Measurements from ENCODE around the gene HCFC1.
"Not testable (repeated sequence)": the region's sequence is repeated elsewhere in the genome, so short reads cannot be mapped to it uniquely, and the experiment has no call there.

HCFC1 gene

DNA sequence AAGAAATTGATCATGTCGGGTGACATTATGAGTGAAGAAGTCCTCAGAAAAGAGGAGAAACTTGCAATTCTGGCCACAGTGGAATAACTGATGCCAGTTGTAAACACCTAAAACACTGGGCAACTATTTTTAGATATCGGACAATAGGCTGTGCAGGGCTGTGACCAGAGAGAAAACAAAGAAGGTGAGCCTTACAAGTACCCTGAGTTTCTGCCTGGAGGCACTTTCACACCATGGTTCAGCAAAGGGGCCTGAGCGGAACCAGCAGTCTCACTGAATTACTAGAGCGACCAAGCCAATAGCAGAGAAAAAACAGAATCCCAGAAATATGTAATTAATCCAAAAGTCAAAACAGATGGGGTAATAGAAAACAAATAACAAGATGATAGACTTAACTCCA is 36.9 kb upstream of the HCFC1 start:
- DNase-seq (ENCODE audit: low spot score) = no peak

DNA sequence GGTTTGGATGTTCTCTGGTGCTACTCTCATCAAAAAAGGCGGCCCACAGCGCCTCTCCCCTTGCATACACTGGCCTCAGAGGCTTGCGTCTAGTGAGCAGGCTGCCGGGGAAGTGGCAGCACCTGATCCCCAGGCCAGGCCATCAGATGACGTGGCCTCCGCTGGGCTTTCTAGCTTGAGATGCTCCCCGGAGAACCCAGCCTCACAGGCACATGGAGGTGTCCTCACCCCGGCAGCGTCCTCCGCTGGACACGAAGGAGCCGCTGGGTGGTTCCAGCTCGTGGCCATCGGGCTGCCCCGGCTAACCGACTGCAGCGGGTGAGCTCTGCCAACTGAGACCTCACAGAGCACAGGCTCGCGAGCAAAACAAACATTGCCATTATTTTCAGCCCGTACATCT is 35.3 kb upstream of the HCFC1 start:
- no peak for DNase-seq (ENCODE audit: low spot score)

DNA sequence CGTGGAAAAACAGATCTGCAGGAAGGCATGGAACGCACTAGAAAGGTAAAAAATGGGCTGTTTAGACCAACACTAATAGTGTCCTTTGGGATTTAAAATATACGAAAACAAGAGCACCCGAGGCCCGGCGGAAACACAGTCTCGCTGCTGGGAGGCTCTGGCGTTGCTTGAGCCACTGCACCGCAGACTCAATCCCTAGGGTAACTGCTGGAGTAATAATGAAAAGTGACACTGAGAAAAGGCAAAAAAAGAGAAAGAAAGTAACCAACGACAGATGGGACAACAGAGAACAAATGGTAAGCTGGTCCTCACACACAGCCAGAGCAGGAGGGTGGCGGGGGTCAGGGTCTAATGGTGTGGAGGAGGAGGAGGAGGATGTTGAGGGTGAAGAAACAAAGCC is 32.7 kb upstream of the HCFC1 start:
- DNase-seq (ENCODE audit: low spot score) = no peak

DNA sequence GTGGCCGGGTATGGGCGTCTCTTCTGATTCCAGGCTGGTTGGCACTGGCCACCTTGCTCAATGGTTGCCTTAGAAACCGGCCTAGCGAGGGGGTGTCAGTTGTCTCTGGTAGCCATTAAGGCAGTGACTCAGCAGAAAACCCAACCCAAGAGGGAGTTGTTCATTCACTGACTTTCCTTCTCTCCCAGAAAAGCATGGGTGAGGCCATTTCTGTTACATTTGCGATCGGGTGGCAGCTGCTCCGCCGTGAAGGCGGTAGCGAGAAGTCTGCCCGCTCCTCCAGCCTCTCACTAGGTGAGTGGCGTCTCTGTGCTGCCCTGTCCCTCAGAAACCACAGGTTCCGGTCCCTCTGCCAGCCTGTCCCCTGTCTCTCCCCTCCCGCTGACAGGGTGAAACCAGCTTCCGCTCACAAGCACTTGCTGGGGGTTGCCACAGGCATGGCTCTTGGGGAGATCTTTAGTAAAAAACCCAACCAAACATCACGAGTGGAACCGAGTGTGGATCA is 30.6 kb upstream of the HCFC1 start:
- DNase-seq (ENCODE audit: low spot score) = no peak

DNA sequence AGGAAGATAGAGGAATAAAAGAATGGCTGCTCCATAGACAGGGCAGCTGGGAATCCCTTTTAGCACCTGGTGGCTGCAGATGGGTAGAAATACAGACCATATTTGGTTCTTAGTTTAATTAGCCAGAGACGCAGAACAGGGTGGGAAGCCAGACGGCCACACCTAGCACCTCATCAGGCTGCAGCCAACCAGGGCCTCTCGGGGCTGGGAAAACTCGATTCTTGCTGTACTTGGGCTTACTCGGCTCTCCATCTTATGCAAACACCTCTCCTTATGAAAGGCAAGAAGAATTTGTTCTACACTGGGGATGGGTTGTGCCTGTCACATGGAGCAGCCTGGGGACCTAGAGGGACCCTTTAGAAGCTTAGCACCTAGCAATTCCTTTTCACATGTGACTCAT is 28.4 kb upstream of the HCFC1 start:
- no peak for DNase-seq (ENCODE audit: low spot score)

DNA sequence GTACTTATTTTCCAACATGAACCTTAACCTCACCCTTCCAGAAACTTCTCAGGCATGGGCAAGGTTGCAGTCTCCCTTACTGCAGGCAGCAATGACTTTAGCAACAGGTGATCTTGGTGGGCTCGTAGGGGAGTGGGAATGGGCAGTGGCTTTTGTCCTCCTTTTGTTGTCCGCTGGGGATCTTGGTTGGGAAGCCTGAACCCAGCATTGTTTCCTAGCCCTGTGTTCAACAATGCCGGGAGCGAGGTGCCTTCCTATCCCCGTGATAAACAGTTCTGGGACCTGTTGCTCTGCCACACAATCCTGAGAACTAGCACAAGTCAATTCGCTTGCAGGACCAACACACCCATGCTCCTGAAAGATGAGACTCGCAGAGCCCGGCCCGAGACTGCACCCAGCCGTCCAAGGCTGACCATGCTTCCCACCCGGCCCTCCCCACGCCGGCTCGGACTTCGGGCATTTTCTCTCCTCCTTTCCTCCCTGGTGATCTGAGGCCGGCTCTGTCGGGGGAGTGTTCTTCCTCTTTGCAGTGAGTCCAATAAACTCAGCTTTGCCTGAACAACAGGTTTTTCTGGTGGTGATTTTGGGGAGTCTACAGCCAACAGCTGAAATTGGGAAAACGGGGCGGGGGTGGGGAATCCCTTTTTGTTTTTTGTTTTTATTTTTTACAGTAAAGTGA is 27.9 kb upstream of the HCFC1 start:
- DNase-seq (ENCODE audit: low spot score) = no peak

DNA sequence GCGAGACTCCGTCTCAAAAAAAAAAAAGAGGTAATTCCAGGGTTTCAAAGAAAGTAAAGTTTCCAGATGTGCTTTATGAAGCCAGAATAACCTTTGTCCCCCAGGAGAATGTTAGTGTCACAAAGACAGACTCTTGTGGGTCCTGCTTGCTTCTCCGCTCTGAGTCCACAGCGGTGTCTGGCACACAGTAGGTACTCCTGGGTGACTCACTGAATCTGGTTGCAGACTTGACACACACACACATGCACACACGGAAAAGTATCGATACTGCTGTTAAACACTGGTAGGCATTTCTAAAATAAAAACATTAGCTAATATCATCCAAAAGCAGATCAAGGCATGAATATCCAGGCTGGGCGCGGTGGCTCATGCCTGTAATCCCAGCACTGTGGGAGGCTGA is 23.9 kb upstream of the HCFC1 start:
- no peak for DNase-seq (ENCODE audit: low spot score)

DNA sequence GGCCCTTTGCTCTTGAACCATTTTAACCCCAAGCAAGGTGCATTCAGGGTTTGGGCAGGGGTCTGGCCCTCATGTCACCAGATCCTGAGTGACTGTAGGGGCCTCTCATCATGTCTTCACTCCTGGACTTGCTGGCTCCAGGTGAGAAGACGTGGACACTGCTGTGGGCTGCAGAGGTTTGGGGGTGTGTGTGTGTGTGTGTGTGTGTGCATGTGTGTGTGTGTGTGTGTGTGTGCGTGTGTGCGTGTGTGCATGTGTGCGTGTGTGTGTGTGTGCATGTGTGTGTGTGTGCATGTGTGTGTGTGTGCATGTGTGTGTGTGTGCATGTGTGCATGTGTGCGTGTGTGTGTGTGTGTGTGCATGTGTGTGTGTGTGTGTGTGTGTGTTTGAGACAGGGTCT is 22.8 kb upstream of the HCFC1 start:
- DNase-seq (ENCODE audit: low spot score) = not testable (repeated sequence)

DNA sequence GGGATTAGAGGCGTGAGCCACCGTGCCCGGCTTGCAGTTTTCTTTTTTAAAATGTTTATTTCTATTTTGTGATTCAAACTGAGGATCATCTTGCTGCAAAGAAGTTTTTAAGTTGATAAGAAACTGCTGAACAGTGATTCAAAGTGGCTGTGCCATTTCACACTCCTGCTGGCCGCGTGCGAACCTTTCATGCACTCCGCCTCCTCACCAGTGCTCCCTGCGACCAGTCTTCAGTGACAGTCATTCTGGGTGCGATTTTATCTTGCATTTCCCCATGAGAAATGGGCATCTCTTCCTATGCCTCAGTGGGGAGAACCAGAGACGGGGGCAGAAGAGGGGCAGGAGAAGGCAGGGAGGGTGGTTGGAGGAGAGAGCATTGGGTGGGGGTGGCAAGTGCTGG is 22.4 kb upstream of the HCFC1 start:
- DNase-seq (ENCODE audit: low spot score) = no peak

DNA sequence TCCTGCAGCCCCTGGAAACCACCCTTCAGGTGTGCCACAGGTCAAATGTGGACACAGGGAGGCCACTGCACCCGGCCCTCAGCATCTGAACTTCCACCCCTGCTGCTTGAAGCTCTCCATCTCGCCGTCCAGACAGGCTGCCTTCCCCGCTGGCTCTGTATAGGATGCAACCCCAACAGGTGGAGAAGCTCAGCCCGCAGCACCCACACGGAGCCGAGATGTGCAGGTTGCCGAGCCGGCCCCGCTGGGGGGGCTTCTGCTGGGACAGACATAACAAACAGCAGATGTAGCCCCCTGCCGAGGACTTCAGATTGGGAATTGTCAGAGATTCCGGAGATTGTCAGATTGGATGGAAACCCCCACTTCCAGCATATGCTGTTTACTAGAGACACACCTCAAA is 21.5 kb upstream of the HCFC1 start:
- DNase-seq (ENCODE audit: low spot score) = no peak

DNA sequence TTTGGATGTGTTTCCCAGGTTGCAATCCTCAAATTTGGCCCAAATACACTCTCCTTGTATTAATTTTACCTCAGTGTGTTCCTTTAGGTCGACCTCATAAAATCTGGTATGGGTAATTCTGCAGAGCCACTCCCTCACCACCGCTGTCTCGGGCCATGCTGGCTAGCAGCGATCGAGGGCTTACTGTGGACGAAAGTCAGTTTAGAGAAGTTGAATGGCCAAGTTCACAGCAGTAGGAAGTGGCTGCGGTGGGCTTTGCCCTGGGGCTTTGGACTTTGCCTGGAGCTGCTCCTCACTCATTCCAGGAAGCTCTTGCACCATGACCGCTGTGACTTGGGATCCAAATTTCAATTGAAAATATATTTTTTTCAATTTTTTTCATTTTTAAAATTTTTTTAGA is 20.6 kb upstream of the HCFC1 start:
- no peak for DNase-seq (ENCODE audit: low spot score)

DNA sequence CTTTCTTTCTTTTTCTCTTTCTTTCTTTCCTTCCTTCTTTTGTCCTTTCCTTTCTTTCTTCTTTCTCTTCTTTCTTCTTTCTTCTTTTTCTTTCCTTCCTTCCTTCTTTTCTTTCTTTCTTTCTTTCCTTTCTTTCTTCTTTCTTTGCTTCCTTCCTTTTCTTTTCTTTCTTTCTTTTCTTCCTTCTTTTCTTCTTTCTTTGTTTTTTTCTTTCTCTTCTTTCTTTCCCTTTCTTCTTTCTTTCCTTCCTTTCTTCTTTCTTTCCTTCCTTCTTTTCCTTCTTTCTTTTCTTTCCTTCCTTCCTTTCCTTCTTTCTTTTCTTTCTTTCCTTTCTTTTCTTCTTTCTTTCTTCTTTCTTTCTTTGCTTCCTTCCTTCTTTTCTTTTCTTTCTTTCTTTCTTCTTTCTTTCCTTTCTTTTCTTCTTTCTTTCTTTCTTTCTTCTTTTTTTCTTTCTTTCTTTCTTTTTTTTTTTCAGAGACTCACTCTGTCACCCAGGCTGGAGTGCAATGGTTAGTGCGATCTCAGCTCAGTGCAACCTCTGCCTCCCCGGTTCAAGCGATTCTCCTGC is 19.5 kb upstream of the HCFC1 start:
- DNase-seq (ENCODE audit: low spot score) = no peak

DNA sequence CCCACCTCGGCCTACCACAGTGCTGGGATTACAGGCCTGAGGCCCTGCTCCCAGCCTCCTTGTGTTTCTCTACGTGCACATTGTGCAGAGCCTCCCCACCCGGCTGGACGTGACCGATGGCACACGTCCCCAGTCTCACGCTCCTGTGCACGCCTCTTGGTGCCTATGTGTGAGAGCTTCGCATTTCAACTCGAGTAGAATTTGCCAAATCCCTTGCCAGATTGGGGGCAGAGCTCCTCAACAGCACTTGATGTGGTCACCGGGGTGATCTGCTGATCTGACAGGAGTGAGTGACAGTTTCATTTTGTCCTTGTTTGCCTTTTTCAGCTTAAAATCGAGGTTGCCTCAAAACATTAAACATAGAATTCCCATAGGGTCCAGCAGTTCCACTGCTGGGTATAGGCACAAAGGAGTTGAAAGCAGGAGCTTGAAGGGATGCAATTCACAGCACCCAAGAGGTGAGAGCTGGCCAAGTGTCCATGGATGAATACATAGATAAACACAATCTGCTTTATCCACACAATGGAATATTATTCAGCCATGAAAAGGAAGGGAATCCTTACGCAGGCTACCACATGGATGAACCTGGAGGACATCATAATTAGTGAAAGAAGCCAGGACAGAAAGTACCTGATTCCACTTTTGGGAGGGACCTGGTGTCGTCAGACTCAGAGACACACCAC is 18.5 kb upstream of the HCFC1 start:
- no peak for DNase-seq (ENCODE audit: low spot score)

DNA sequence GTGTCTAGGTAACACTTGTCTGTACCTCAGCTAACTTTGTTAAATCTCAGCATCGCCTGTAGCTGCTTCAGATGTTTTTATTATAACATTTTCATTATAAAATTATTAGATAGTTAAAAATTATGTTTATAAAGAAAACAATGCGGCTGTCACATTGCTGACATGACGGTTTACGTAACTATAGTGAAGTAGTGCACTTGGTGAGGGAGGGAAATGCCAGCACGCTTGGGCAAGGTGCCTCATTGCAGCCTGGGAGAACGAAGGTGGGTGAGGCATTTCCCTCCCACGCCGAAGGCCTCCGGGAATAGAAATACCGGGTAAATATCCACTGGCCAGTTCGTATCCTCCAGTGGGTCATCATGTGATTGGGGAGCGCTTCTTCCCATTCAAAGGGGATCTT is 16.9 kb upstream of the HCFC1 start:
- DNase-seq (ENCODE audit: low spot score) = no peak

DNA sequence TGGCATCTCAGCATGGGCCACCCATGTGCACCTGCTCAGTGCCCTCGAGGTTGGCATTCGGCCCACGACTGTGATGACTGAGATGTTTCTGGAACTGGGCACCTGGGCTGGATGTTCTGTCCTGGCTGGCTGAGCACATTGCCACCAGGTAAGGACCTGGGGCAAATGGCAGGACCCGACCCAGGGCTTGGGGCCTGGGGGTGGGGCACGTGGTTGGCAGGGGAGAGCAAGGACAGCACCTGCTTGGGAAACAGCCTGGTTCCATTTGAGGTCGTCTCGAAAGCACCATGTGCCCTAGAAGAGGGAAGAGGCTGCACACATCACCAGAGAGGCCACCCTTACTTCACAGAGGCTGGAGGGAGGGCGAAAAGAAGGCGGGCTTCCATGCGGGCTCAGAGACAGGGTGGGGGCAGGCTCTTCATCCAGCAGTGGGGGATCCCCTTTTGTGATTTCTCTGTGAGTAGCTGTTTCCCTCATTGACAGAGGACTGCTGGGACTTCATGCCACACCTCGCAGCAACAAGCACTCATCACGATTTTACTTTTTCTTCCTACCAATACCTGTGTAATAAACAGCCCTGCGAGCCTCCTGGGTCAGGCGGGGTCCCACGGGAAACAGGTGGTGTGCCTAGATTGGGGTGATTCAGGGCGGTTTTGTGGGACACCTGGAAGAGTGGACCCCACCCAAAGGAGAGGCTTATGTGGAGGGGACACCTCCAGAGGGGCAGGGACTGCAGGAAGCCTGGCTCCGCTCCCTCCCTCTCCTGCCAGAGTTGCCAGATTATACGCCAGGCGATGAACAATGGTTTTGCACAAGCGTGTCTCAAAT is 12.9 kb upstream of the HCFC1 start:
- no peak for DNase-seq (ENCODE audit: low spot score)

DNA sequence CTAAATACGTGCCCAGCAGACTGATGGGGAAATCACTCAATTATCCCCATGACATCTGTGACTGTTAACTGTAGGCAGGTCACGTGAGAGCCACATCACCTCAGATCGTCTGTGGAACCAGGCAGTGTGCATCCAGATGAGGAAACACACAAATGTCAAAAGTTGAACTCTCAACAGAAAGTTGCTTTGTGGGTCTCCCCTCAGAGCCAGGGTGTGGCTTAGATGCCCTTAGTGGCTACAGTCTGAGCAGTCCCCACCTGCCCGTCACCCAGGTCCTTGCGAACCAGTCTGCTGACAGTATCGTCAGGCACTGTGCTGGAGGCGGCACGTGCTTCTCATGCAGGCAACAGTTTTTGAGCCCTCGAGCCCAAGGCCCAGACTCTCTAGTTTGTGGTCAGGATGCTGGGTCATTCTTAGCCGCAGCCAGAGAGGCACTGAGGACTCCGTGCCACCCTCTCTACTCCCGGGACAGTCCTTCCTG is 11.7 kb upstream of the HCFC1 start:
- DNase-seq (ENCODE audit: low spot score) = no peak

DNA sequence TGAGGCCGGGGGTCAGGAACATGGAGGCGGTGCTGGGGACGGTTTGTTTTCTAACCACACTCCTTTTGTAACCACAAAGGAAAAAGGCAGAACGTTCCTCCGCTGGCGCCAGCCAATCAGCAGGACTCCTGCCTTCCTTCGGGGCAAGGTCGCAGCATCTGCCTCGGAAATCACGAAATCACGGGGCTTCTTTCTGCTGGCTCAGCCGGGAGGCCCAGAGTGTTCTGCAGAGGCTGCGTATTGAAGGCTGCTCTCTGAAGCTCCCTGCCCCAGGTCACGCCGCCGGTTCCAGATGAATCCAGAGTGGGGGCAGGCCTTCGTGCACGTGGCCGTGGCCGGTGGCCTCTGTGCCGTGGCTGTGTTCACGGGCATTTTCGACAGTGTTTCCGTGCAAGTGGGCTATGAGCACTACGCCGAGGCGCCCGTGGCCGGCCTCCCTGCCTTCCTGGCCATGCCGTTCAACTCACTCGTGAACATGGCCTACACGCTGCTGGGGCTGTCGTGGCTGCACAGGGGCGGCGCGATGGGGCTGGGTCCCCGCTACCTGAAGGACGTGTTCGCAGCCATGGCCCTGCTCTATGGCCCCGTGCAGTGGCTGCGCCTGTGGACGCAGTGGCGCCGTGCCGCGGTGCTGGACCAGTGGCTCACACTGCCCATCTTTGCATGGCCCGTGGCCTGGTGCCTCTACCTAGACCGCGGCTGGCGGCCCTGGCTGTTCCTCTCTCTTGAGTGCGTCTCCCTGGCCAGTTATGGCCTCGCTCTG is 10.3 kb upstream of the HCFC1 start:
- no peak for DNase-seq (ENCODE audit: low spot score)

DNA sequence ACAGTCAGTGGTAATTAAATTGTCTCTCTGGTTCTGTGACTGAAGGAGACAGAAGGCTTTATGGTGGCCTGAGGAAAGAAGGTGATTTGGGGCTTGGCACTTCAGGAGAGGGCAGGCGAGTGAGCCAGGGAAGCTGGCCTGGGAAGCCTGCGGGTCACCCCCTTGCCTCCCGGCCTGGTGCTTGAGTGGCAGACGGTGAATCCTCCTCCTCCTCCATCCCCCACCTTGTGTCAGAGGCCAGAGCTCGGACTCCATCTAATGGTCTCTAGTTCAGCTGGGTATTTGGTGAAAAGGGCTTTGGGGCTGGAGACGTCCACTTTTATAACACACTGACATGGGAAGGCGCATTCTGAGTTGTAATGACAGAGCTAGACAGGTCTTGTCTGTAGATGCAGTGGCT is 9.6 kb upstream of the HCFC1 start:
- no peak for DNase-seq (ENCODE audit: low spot score)

DNA sequence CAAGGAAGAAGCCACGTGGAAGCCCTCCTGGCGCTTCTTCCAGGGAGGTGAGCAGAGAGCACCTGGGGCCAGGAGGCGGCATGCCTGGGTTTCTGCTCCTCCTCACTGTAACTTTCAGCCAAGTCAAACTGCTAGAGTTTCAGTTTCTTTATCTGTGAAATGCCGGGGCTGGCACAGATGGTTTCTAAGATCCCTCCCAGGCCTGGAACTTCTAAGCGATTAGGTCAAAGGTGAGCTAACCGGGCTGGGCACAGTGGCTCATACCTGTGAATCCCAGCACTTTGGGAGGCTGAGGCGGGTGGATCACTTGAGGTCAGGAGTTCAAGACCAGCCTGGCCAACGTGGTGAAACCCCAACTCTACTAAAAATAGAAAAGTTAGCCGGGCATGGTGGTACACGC is 8.8 kb upstream of the HCFC1 start:
- not testable (repeated sequence) for DNase-seq (ENCODE audit: low spot score)

DNA sequence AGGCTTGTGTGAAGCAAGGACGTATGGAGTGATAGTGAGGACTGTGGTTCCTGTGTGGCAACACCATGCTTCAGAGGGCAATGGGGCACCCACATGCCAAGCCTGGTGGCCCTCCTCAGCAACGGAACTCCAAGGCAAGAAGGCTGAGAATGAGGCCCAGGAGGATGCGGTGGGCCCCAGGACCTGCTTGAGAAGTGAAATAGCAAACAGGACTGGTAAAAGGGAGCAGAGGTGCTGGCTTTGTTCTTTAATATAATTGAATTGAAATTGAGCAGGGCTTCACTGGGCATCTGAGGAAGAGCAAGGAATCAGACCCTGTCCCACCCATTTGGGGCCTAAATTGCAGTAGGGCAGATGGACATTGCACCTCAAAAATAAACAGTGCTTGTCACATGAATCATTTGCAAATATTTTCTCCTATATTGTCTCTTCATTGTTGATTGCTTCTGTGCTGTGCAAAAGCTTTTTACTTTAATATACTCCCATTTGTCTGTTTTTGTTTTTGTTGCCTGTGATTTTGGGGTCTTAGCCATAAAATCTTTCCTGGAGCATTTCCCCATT is 3.2 kb upstream of the HCFC1 start:
- no peak for DNase-seq (ENCODE audit: low spot score)

DNA sequence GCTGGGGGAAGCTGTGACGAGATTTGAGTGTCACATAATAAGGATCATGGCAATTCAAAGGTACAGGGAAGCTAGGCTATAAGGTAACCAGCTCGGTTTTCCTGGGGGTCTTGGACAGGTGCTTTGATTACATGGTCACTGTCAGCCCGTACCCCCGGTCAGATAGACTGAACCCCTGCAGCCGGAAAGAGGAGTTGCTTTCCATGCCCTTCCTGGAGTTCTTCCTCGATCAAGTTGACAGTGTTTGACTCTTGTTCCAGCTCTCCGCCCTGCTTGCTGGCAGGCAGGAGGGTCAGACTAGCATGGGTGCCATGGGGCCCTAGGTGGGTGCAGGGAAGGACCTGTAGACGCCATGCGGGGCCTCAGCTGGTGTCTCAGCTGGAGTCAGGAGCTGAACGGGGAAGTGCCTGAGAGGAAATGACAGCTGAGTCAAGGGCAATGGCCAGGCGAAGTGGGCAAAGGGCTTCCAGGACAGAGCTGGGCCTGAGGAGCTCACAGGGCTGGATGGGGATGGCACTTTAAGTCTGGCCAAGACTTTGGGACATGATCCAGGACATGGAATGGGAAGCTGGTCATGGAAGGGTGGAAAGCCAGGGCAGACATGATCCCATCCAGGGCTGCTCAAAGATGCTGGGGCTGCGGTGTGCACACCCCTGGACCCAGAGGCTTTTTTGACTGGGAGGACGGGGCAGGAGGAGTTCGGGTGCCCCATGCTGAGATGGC is 2.5 kb upstream of the HCFC1 start:
- no peak for DNase-seq (ENCODE audit: low spot score)
